ENCODE data around the gene HMGXB4. TPM values are rescaled to one million over a fixed set of nuclear protein-coding genes. Genes with fewer than 3 reads are reported as not detected.

Gene HMGXB4
- total and polyA plus RNA-seq, 4 donors: 4.0 to 9.9 (median 7.5) TPM

GRCh38 chr22:35330258-35330861, 73.1 kb downstream of the HMGXB4 start:
- 12% methylated on average over 16 of the region's 16 CpGs for WGBS
- no peaks in the 10 kb centered on the region for H3K9me3 ChIP-seq (ENCODE audit: control insufficient read depth in 4 of 4, low read length in 3 of 4)
- no peaks in the 10 kb centered on the region for H3K27me3 ChIP-seq (ENCODE audit: control insufficient read depth in 4 of 4, insufficient read depth in 4 of 4, low read length in 3 of 4)
- peaks cover 20 to 53% (median 50%) of the 10 kb centered on the region in 4 donors for H3K36me3 ChIP-seq (ENCODE audit: control insufficient read depth in 4 of 4, insufficient read depth in 3 of 4, low read depth in 1 of 4, low read length in 3 of 4)
- DNase-seq (ENCODE audit: low spot score): peak; percentile 69
- H3K4me1 ChIP-seq (ENCODE audit: control insufficient read depth in 4 of 4, insufficient read depth in 4 of 4, low read length in 3 of 4): peaks cover 12 to 40% (median 26%) of the 10 kb centered on the region in 4 donors
- no peak overlapping the region for H3K4me3 ChIP-seq (ENCODE audit: low read depth in 1 of 3, low read length in 3 of 3)
- peak overlapping the region; percentile 80 to 92 for H3K27ac ChIP-seq (ENCODE audit: low read depth in 1 of 2, low read length in 2 of 2)
- peak in 1 of 2 donors; percentile 65 for TF ChIP-seq JUND (IDR thresholded peaks at IDR 0.05)
- TF ChIP-seq FOXA2 (IDR thresholded peaks at IDR 0.05): no peak
- peak in 1 of 2 donors; percentile 42 for TF ChIP-seq EGR1 (IDR thresholded peaks at IDR 0.05; ENCODE audit: low read depth in 2 of 2)
- no peak for TF ChIP-seq HNF4G (IDR thresholded peaks at IDR 0.05)
- TF ChIP-seq TAF1 (conservative IDR thresholded peaks at IDR 0.05): no peak
- no peak for TF ChIP-seq ZBTB33 (IDR thresholded peaks at IDR 0.05)
- TF ChIP-seq NR2F2 (IDR thresholded peaks at IDR 0.05): peak; percentile 87
- TF ChIP-seq RXRA (IDR thresholded peaks at IDR 0.05): peak; percentile 45 to 75
- TF ChIP-seq CTCF (IDR thresholded peaks at IDR 0.05; ENCODE audit: low read depth, low read length, missing input control): no peak
- TF ChIP-seq MAX (IDR thresholded peaks at IDR 0.05): peak; percentile 96
- TF ChIP-seq REST (IDR thresholded peaks at IDR 0.05): no peak
- TF ChIP-seq YY1 (IDR thresholded peaks at IDR 0.05): peak; percentile 47
- TF ChIP-seq HNF4A (conservative IDR thresholded peaks at IDR 0.05): peak; percentile 29 to 65
- TF ChIP-seq GABPA (IDR thresholded peaks at IDR 0.05 in 1 of 2, conservative IDR thresholded peaks at IDR 0.05 in 1 of 2): peak in 1 of 2 donors; percentile 66
- no peak for TF ChIP-seq FOXA1 (IDR thresholded peaks at IDR 0.05)
- TF ChIP-seq RAD21 (IDR thresholded peaks at IDR 0.05): peak; percentile 10 to 31
- peak; percentile 56 for TF ChIP-seq SP1 (IDR thresholded peaks at IDR 0.05)
- peak; percentile 79 for TF ChIP-seq ATF3 (IDR thresholded peaks at IDR 0.05)
- no peak overlapping the region for H3K9ac ChIP-seq (ENCODE audit: low read depth in 1 of 2, low read length in 2 of 2)

All from liver (tissue), 9 donors.